A549 (cell line): Measurements from ENCODE around the gene CHAF1B.

Experiments used
- CBX2 ChIP-seq: fragments of 200-600 bp; sonication (generic); IDR thresholded peaks from 2 replicates; pipeline ENCODE4 v1.6.1; 2016; ENCODE audit warnings: low read depth, mild to moderate bottlenecking, borderline replicate concordance
- CEBPB ChIP-seq, 2 experiments: fragments of >200 bp in 1 of 2; sonication (Bioruptor Twin) in 1 of 2; formaldehyde crosslinking in 1 of 2; IDR thresholded peaks; 2 replicates each; pipeline ENCODE4 v1.6.1; 2012 to 2016
- EP300 ChIP-seq, 2 experiments: fragments of >200 bp; sonication (Bioruptor Twin); formaldehyde crosslinking; IDR thresholded peaks; 2 replicates in 1 of 2; 3 replicates in 1 of 2; pipeline ENCODE4 v1.6.1; 2016 to 2017
- MAX ChIP-seq: IDR thresholded peaks from 2 replicates; pipeline ENCODE4 v1.6.1; 2012
- NFE2L2 ChIP-seq: fragments of 150-350 bp; conservative IDR thresholded peaks from 2 replicates; pipeline ENCODE4 v1.6.1; 2014; ENCODE audit warnings: low read length
- PHF8 ChIP-seq: fragments of 200-600 bp; sonication (generic); IDR thresholded peaks from 2 replicates; pipeline ENCODE4 v1.6.1; 2016; ENCODE audit warnings: low read depth, mild to moderate bottlenecking, antibody characterized with exemption, moderate library complexity, borderline replicate concordance
- POLR2A ChIP-seq: IDR thresholded peaks from 2 replicates; pipeline ENCODE4 v1.6.1; 2012; ENCODE audit warnings: mild to moderate bottlenecking, low read length
- RAD21 ChIP-seq, 2 experiments: fragments of >200 bp in 1 of 2; sonication (Bioruptor Twin) in 1 of 2; formaldehyde crosslinking in 1 of 2; IDR thresholded peaks in 1 of 2; conservative IDR thresholded peaks in 1 of 2; 2 replicates in 1 of 2; 3 replicates in 1 of 2; pipeline ENCODE4 v1.6.1; 2012 to 2018; ENCODE audit warnings: inconsistent platforms in 1 of 2
- RFX5 ChIP-seq: fragments of 450-650 bp; IDR thresholded peaks from 2 replicates; pipeline ENCODE4 v1.7.1; 2014; ENCODE audit warnings: antibody characterized with exemption, mild to moderate bottlenecking, moderate library complexity
- SMC3 ChIP-seq: fragments of >200 bp; sonication (Bioruptor Twin); formaldehyde crosslinking; IDR thresholded peaks from 3 replicates; pipeline ENCODE4 v1.6.1; 2018; ENCODE audit warnings: inconsistent platforms
- TP53 ChIP-seq: fragments of 250-450 bp; sonication (Bioruptor Pico); IDR thresholded peaks from 2 replicates; pipeline ENCODE4 v1.5.0; 2021; ENCODE audit warnings: mild to moderate bottlenecking, moderate library complexity
- TF ChIP-seq, protein P1 (sequence below): fragments of >200 bp; sonication (Bioruptor Twin); formaldehyde crosslinking; IDR thresholded peaks from 3 replicates; pipeline ENCODE4 v1.5.1; 2016

GRCh38 chr21:36465478-36465877 is 80.3 kb downstream of the CHAF1B start:
- TF ChIP-seq, protein P1, sequence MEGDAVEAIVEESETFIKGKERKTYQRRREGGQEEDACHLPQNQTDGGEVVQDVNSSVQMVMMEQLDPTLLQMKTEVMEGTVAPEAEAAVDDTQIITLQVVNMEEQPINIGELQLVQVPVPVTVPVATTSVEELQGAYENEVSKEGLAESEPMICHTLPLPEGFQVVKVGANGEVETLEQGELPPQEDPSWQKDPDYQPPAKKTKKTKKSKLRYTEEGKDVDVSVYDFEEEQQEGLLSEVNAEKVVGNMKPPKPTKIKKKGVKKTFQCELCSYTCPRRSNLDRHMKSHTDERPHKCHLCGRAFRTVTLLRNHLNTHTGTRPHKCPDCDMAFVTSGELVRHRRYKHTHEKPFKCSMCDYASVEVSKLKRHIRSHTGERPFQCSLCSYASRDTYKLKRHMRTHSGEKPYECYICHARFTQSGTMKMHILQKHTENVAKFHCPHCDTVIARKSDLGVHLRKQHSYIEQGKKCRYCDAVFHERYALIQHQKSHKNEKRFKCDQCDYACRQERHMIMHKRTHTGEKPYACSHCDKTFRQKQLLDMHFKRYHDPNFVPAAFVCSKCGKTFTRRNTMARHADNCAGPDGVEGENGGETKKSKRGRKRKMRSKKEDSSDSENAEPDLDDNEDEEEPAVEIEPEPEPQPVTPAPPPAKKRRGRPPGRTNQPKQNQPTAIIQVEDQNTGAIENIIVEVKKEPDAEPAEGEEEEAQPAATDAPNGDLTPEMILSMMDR: no peak
- no peak for TF ChIP-seq POLR2A
- TF ChIP-seq RFX5: no peak
- no peak for TF ChIP-seq CEBPB (IDR thresholded peaks at IDR 0.05)
- no peak for TF ChIP-seq EP300 (IDR thresholded peaks at IDR 0.05)
- no peak for TF ChIP-seq CBX2
- no peak for TF ChIP-seq RAD21 (conservative IDR thresholded peaks at IDR 0.05 in 1 of 2, IDR thresholded peaks at IDR 0.05 in 1 of 2)
- no peak for TF ChIP-seq PHF8
- TF ChIP-seq NFE2L2: no peak
- TF ChIP-seq MAX: no peak
- TF ChIP-seq TP53 (CRISPR knock-in tag): no peak
- no peak for TF ChIP-seq SMC3
